Measurements from ENCODE around the gene ACP1. TPM values are rescaled to one million over a fixed set of nuclear protein-coding genes. Genes with fewer than 3 reads are reported as not detected.

The ACP1 gene
- total RNA-seq, 1 experiment from 2014 or later, result 248 TPM

DNA sequence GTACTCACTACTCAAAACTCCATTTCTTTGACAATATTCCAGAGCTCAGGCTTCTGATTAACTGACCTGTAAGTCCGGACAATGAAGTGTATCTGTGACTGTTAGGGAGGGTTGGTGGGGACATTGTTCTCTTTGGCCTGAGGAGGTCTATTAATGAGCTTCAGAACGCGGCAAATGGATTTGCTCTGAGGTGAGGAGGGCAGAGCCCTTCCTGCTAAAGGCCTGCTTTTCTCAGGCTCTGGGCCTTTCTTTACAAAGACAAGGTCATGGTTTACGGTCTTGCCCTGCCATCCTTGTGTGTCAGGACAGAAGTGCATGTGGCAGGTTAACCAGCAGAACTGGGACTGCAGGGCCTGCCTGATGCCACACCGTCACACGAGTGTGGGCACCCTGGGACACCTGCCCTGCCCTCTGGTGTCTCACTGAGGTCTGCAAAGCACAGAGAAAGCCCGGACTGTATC is 15.9 kb downstream of the ACP1 start:
- DNase-seq (ENCODE audit: low spot score), result no peak

DNA sequence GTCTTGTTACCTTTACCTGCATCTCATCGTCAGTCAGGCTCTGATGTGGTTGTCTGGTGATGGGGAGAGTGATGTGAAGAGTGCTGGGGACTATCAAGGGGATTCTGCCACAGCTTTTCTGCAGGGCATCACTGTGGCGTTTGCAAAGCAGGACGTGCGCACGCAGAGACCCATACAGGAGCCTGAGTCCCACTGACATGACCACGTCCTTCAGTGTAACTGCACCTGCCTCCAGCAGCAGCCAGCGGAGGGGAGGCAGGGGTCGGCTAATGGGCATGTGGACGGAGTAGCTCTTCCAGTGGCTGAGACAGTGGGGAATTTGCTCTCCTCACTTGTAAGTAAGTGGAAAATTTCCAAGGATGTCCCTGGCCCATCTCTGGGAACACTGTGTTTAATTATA is 16.6 kb downstream of the ACP1 start:
- no peak for DNase-seq (ENCODE audit: low spot score)

DNA sequence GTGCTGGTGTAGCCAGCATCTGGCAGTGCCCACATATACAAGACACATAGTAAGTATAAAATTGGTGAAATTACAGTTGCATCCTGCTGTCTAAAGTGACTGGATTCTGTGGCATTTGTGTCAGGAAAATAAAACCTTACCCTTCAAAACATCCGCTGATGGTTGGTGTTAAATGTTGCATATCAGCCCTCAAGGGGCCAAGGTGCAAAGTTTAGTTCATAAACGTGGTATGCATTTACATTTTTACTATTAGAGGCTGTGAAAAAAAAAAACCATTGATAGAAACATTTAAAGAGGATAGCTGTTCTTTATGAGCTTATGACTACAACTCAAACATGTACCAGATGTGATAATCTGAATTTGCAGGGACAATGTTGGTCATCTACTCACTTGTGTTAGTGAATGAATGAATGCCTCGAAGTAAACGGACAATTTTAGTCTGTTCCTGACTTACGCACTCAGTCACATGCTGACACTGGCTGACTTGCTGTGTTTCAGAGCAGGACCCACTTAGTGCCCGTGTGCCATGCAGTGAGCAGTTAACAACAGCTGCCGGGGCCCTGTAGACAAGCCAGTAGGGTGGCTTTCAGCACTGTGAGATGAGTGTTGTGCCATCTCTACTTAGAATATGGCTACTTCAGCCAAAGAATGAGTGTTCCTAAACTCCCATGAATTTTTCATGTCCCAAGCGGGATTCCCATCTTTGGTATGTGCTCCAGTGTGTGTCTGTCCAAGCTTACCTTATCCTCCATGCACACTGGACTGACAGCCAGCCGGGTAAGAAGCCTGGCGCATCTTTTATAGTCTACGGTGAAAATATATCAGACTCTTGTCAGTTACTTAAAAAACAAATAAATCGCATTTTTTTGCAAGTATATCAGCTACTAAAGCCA is 17.9 kb downstream of the ACP1 start:
- no peak for DNase-seq (ENCODE audit: low spot score)

GRCh38 chr2:283996-284794 is 19.4 kb downstream of the ACP1 start:
- DNase-seq (ENCODE audit: low spot score), result peak; percentile 15

- no peak for DNase-seq (ENCODE audit: low spot score)
These were observed 20.2 kb downstream of the ACP1 start for GRCh38 chr2:284896-285492.

DNA sequence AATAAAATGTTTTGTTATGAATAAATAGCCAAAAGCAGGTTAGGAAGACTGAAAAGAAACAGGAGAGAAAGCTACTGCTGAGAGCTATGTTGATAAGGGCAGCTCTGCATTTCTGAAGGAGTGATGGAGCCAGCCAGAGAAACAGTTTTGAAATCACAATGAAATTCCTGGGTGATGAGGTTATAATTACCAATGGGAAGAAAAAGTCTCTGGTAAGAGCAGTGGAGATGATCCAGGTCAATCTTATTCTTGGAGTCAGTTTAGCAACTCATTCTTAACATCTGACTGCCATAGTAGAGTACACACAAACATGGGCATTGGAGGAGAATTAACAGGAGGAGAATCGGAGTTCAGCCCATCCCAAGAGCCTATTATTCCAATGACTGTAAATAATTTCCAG is 20.8 kb downstream of the ACP1 start:
- DNase-seq (ENCODE audit: low spot score), result peak; percentile 31

GRCh38 chr2:286035-286434 is 21.3 kb downstream of the ACP1 start:
- DNase-seq (ENCODE audit: low spot score), result no peak

DNA sequence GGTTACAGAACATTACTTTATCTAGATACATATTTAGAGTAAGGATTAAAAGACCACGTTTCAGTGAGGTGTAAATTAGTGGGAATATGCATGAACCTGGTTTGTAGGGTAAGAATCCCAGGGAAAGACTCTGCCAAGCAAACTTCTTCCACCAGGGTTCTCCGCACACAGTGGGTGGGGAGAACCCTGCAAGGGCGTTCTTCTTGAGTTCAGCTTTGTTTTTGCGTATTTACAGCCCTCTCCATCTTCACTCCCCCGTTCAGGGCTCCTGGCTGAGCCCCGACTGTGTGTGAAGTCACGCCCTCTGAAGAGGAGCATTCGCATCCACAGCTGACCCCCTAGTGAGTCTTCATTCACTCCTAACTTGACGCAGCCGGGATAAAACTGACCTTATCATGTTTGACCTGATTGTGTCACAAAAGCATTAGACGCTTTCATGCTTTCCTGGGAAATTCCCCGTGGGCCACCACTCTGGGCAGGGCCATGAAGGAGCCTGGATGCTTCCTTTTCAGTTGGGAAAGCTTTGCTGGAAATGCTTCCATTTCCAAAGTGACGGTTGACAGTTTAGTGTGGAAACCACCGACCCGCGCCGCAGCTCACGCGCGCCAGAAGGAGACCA is 22.1 kb downstream of the ACP1 start:
- DNase-seq (ENCODE audit: low spot score), result no peak

GRCh38 chr2:287471-287885 is 22.7 kb downstream of the ACP1 start:
- DNase-seq (ENCODE audit: low spot score), result no peak

- no peak for DNase-seq (ENCODE audit: low spot score)
These were observed 23.4 kb downstream of the ACP1 start, which contains the start of gene ALKAL2 for GRCh38 chr2:287911-288757. TSS of gene ALKAL2 (minus strand) at chr2:288091. CDS start at chr2:287835, 256 bp downstream.

DNA sequence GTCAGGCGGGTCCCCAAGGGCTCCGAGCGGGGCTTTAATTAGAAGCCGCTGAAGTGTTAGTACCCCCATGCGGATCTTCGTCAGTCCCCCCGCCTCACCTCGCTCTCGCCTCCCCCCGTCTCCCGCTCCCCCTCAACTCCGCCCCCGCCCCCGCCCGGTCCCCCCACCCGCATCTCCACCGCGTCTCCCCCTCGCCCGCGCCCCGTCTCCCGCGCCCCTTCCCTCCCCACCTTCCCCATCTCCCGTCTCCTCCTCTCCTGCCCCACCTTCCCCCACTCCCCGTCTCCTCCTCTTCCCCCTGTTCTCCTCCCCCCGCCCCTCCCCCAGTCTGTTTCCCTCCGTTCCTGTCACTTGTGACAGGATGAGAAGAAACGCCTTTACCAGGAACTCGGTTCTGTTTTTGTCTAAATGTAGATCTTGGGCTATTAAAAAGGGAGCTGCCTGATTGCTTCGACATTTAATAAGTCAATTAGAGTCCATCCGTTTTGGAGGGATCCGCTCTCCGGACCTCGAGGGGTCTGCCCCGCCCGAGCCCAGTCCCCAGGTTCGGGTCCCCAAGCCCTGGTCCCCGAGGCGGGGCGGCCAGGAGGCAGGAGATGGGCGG is 24.1 kb downstream of the ACP1 start:
- DNase-seq (ENCODE audit: low spot score), result no peak

DNA sequence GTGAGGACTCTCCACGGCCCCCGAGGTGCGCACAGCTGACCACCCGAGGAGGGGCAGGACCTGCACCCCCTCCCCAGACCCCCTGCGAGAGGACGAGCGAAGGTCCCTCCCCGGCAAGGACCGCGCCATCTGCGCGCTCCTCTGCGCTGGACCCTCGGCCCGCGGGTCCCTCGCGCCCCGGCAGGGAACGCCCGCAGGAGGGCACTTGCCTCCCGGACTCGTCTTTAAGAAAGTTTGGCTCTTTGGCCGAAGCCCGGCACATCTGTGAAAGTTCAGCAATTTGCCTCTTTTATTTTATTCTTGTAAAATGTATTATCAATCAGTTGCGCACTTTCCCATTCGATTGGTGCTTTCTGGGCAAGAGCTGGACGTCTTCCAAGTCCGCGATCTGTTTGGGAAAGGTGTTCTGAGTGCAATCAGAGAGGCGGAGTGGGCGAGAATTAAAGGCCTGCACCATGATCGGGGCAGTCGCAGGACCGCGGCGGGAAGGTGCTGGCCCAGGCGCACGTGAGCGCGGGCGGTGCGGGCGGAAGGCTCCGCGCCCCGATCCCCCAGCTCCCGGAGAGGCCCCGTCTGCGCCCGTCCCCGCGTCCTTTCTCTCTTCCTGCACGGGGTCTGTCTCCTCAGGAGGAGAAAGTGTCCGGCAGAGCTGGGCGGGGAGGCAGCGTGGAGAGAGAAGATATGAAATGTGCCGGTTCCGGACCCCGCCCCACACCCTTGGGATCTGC is 24.8 kb downstream of the ACP1 start:
- no peak for DNase-seq (ENCODE audit: low spot score)

DNA sequence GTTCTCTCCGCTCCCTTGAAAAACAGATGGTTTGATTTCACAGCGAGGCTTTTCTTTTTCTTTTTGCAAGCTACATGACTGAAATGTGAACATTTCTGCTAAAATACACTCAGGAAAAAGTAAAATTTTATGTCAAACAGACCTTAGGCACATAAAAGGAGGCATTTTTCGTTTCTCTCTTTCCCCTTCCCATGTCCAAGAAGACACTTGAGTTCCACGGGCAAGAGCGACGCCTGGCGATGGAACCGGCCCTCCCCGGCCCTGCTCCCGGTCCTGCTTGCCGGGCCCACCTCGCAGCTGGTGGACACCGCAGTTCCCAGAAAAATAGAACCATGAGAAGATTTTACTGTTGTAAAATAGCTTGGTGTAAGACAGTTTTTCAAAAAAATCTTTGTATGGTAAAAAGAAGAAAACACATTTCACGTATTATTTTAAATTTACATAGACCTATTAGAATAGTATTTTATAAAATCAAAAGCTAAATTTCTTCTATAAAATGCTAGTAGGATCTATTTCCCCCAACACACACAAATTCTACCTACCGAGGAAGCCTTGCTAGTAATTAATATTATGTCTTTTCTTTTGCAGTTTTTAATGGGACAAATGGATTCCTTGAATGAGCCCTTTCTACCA is 25.5 kb downstream of the ACP1 start:
- DNase-seq (ENCODE audit: low spot score), result peak; percentile 32

- no peak for DNase-seq (ENCODE audit: low spot score)
These were observed 30.3 kb downstream of the ACP1 start for GRCh38 chr2:295090-295489.

DNA sequence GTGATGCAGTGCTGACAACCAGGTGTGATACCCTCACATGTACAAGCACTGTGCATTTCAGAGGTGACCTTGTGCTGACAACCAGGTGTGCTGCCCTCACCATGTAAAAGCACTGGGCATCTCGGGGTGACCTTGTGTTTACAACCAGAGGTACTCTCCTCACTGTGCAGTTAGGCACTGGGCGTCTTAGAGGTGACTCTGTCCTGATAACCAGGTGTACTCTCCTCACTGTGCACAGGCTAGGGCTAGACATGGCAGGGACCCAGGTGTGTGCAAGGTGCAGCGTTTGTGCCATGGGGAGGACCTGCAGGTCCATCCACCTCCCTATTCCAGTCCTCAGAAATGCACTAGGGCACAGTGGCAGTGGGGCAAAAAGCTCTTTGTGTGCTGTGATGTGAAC is 31.6 kb downstream of the ACP1 start:
- no peak for DNase-seq (ENCODE audit: low spot score)

DNA sequence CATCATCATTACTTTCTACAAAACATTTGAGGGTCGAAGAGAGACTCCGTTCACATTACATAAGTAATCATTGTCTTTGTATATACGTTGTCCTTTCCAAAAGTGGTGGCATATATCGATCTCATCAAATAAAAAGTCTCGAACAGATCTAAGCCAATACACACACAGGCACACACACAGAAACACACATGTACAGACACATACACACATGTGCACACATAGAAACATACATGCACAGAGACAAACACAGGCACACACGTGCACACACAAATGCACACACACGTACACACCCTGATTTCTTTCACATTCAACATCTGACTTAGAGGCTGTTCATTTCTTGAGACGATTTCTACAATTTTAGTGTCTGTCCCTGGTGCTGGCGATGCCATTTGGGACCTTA is 40.6 kb downstream of the ACP1 start:
- DNase-seq (ENCODE audit: low spot score), result no peak

GRCh38 chr2:309148-309953 is 44.6 kb downstream of the ACP1 start:
- no peak for DNase-seq (ENCODE audit: low spot score)

DNA sequence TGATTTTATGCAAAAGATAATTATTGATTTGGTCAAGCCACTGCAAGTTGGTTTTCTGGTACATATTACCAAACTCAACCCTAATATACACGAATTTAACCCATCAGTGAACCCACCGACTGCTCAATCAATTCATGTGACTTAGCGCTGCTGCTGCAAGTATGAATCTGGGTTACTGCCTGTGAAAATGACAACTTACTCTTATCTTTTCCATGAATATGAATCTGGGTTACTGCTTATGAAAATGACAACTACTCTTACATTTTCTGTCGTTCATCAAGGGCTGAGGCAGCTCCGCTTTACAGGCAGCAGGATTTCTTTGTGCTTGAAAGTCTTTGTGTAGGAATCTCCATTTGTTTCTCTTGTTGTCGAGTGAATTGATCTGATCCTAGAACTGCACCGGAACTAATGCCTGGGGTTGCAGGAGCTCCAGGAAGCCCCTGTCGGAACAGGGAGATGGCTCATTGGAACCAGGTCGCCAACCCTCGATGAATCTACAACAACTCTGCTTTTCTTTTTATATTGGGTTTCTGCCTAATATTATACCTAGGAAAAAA is 45.3 kb downstream of the ACP1 start:
- DNase-seq (ENCODE audit: low spot score), result no peak

Data from A172 (cell line).